Measurements from ENCODE around the gene USP1.

DNA sequence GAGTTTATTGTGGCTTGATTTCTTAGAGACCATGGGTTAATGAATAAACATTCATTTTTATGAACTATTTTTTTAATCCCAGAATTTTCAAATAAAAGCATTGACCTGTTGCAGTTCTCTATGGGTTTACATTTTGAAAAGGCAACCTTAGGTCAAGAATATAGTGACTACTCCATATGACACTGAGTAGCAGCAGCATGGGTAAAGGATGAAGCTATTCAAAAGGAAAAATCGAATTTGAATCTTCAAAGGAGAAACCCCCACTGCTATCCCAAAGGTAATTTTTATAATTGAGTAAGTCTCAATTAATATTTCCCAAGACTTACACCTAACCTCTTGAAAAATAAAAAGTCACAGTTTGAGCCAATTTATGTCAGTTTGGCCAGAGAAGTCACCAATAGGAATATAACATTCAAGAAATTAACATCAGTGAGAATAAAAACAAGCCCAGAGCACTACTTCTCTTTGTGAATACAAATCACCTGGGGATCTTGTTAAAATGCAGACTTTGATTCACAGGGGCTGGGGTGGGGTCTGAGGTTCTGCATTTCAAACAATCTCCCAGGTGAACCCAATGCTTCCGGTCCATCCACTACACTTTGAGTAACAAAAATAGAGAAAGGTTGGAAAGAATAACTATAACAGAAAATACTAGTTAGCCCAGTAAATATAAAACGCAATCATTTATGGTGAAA is 39.8 kb downstream of the USP1 start:
- TF ChIP-seq SP1 (IDR thresholded peaks at IDR 0.05) (no peak), HNF4G (IDR thresholded peaks at IDR 0.05) (no peak), RAD21 (IDR thresholded peaks at IDR 0.05) (no peak), YY1 (IDR thresholded peaks at IDR 0.05) (no peak), TAF1 (conservative IDR thresholded peaks at IDR 0.05) (no peak)
- TF ChIP-seq, protein P1, sequence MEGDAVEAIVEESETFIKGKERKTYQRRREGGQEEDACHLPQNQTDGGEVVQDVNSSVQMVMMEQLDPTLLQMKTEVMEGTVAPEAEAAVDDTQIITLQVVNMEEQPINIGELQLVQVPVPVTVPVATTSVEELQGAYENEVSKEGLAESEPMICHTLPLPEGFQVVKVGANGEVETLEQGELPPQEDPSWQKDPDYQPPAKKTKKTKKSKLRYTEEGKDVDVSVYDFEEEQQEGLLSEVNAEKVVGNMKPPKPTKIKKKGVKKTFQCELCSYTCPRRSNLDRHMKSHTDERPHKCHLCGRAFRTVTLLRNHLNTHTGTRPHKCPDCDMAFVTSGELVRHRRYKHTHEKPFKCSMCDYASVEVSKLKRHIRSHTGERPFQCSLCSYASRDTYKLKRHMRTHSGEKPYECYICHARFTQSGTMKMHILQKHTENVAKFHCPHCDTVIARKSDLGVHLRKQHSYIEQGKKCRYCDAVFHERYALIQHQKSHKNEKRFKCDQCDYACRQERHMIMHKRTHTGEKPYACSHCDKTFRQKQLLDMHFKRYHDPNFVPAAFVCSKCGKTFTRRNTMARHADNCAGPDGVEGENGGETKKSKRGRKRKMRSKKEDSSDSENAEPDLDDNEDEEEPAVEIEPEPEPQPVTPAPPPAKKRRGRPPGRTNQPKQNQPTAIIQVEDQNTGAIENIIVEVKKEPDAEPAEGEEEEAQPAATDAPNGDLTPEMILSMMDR (IDR thresholded peaks at IDR 0.05; ENCODE audit: low read depth, low read length, missing input control) = no peak
- TF ChIP-seq, protein P2, sequence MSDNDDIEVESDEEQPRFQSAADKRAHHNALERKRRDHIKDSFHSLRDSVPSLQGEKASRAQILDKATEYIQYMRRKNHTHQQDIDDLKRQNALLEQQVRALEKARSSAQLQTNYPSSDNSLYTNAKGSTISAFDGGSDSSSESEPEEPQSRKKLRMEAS (IDR thresholded peaks at IDR 0.05) = no peak
